Fibroblast of the aortic adventitia (primary cell): ENCODE data around the gene ASB8. TPM values are rescaled to one million over a fixed set of nuclear protein-coding genes. Genes with fewer than 3 reads are reported as not detected.
"Not testable (repeated sequence)": the region's sequence is repeated elsewhere in the genome, so short reads cannot be mapped to it uniquely, and the experiment has no call there.

Experiments used
- DNase-seq: peaks from one replicate; pipeline ENCODE4 v3.0.0-alpha.2; 2010; ENCODE audit warnings: low read depth
- H3K4me3 ChIP-seq: 2 replicates; pipeline ENCODE4 v1.5.1; 2011; ENCODE audit warnings: low read depth, mild to moderate bottlenecking, control low read depth, low read length, moderate library complexity
- total RNA-seq: library from RNA; depleted of rRNA; stranded (reverse); fragments of >200 nt; gene quantifications from 2 replicates; pipeline ENCODE4 v1.2.3, GENCODE V29; 2012; ENCODE audit warnings: low replicate concordance
- TF ChIP-seq, protein P1 (sequence below): IDR thresholded peaks from 2 replicates; pipeline ENCODE4 v1.5.1; 2011; ENCODE audit warnings: mild to moderate bottlenecking, low read length, control low read depth, inconsistent platforms; ENCODE audit not compliant: insufficient read depth

Gene ASB8
- total RNA-seq, 1 donor, result 29.7 TPM

DNA sequence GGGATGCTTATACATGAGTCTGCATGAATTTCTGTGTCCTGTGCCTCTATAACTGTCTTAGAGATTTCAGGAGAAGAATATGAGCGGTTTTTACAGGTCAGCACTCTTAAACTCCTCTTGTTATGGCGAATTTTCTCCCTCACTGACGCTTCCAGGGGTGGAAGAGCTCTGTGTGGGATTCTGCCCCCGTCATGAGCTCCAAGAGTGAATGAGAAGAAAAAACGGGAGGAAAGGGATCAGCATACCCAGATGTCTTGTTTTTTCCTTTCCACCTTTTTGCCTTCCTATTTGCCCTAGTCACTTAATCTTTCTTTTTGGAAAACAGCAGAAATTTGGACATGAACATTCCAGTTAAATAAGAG is 37.5 kb downstream of the ASB8 start:
- H3K4me3 ChIP-seq, result peak overlapping the region; percentile 96
- TF ChIP-seq, protein P1, sequence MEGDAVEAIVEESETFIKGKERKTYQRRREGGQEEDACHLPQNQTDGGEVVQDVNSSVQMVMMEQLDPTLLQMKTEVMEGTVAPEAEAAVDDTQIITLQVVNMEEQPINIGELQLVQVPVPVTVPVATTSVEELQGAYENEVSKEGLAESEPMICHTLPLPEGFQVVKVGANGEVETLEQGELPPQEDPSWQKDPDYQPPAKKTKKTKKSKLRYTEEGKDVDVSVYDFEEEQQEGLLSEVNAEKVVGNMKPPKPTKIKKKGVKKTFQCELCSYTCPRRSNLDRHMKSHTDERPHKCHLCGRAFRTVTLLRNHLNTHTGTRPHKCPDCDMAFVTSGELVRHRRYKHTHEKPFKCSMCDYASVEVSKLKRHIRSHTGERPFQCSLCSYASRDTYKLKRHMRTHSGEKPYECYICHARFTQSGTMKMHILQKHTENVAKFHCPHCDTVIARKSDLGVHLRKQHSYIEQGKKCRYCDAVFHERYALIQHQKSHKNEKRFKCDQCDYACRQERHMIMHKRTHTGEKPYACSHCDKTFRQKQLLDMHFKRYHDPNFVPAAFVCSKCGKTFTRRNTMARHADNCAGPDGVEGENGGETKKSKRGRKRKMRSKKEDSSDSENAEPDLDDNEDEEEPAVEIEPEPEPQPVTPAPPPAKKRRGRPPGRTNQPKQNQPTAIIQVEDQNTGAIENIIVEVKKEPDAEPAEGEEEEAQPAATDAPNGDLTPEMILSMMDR, result no peak
- no peak for DNase-seq

DNA sequence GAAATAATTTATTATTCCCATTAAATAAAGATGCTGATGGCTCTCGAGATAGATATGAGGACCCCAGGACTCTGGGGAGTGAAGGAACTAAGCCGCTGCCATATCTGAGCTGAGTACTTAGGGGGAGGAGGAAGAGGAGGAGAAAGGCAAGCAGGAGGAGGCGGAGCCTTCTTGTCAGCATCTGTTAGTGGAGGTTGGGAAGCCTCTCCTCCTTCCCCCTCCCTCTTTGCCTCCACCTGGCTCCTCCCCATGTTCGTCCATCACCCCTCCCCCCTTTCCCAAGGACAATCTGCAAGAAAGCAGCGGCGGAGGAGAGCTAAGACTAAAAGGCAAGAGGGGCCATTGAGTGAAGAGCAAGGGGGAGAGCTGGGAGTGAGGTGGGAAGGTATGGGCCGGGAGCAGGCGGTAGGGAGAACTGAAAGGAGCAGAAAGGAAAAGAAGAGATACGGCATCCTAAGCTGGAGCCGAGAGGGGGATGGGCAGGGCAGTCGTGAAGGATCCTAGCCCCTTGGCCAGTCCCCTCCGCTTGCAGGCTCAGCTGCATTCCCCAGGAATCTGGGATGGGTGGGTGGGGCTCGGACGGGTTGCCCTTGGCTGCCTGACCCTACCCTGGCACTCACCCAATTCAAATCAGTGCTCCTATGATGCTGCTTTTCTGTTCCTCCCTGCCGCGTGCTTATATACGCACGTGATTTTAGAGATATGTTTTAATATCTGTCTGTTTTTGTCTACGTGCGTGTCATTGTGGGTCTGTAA is 38.1 kb downstream of the ASB8 start, which contains the start of gene PFKM:
Gene PFKM, plus strand, starts transcription at position 287 of the 756 bp plus-strand sequence. CDS start 3,411 bp downstream, outside the sequence.
- TF ChIP-seq, protein P1, result no peak
- H3K4me3 ChIP-seq, result peak within 1 kb of the TSS; percentile 96
- DNase-seq, result peak; percentile 90

DNA sequence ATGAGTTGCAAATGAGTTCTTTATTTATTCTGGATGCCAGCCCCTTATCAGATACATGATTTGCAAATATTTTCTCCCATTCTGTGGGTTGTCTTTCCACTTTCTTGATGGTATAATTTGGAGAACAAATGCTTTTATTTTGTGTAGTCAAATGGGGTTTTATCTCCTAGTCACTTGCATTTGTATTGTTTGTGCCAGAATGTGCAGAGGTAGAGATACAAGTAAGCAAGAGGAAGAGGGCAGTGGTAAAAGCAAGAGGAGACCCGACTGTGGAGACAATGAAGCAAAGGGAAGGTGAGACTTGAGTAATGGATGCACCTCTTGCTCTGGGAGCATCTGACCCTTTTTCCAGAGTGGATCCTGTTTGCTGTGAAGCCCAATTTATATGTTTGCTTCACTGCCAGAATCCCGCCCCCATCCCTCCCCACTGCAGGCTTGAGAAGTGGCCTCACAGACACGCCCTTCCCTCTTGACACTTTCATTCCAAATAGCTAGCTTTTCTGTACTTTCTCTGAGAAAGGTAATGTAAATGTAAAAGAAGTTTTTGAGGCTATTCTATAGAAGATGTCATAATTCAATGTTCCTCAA is 38.9 kb downstream of the ASB8 start:
- DNase-seq, result no peak

DNA sequence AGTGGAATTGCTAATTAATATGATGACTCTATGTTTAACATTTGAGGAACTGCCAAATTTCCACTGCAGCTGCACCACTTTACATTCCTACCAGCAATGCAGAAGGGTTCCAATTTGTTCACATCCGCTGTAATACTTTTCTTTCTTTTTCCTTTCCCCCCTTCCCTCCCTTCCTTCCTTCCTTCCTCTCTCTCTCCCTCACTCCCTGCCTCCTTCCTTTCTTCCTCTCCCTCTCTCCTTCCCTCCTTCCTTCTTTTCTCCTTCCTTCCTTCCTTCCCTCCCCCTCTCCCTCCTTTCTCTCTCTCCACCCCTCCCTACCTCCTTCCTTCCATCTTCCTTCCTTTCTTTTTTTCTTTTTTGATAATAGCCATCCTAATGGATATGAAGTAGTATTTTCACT is 41.4 kb downstream of the ASB8 start:
- TF ChIP-seq, protein P1, result no peak
- no peak overlapping the region for H3K4me3 ChIP-seq
- DNase-seq, result no peak

More for the DNA sequence above, 38.9 kb downstream of the ASB8 start:
- TF ChIP-seq, protein P1, result no peak
- peak overlapping the region; percentile 96 for H3K4me3 ChIP-seq

DNA sequence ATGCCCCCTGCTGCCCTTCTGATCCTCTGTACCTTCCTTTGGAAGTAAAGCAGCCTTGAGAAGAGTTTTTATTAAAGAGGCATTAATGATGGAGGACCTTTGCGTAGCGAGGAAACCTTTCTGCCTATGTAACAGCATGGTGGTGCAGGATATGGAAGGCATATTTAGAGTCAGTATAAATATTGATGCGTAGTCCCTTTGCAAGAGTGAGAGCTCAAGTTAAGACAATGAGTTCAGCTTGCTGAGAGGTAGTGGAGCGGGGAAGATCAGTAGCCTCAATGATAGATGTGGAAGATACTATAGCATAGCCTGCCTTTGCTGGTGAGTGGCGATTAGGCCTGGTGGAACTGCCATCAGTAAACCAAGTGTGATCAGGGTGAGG is 46.0 kb downstream of the ASB8 start:
- DNase-seq, H3K4me3 ChIP-seq: not testable (repeated sequence)

DNA sequence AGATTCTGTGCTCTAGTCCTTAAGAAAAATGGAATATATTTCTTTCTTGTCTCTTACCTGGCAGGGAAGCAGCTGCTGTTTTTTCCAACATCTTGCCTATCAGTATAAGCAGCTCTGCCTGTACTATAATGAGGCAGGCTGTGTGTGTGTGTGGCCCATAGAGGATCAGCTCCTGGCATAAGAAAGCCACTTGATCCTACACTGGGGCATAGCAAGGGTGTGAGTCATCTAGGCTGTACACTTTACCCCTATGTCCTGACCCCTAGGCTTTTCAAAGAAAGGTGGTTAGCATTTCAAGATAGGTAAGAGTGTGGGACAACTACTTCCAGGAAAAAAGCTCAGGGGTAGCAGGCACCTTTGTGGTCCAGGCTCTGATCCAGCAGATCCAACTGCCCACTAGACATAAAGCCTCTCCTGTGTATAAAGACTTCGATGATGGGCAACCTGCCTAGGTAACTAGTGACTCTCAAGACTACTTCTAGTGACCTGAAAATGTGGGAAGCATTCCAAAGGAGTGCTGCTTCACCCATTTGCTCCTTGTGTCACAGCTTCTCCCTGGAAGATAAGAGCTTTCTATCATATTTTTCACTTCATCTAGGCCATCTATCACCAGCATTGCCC is 46.5 kb downstream of the ASB8 start:
- no peak for DNase-seq
- TF ChIP-seq, protein P1, result no peak
- no peak overlapping the region for H3K4me3 ChIP-seq

DNA sequence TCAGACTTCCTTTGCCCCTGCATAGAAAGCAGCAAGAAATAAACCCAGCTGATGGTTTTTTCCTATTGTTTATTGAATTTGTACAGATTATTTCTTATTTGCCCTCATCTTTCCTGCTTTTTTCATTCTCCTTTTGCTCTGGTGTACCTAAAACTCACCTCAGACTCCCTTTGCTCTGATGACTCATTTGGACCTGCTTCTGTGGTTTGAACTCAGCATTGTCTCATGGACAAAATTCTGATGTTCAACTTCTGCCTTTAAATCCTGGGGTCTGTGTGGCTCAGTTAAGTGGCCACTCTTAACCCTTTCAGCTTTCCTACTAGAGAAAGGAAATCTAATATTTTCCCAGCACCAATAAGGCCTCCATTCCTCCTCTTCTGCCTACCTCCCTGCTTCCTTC is 47.9 kb downstream of the ASB8 start:
- DNase-seq, result no peak
- no peak overlapping the region for H3K4me3 ChIP-seq
- TF ChIP-seq, protein P1, result no peak
